Activated T-cell treated with anti-CD3 and anti-CD28 coated beads, Interleukin-2, amount 50 U/mL, for 72 hours (primary cell): ENCODE measurements around the gene SFXN3. TPM values are rescaled to one million over a fixed set of nuclear protein-coding genes. Genes with fewer than 3 reads are reported as not detected.
A peak's percentile ranks its signal among the peaks of the same experiment; 100 is the strongest.
"Not testable (repeated sequence)": the region's sequence is repeated elsewhere in the genome, so short reads cannot be mapped to it uniquely, and the experiment has no call there.

Experiments used
- ATAC-seq, 2 donors: fragments of 150-1000 bp; cut with Tn5 transposase; replicated peaks in 1 of 2; 2 replicates each; pipeline ENCODE4 v1.10.0; 2021; ENCODE audit warnings: moderate library complexity in 2 of 2, mild to moderate bottlenecking in 1 of 2
- DNase-seq, 2 donors: peaks; one replicate each; pipeline ENCODE4 v3.0.0; 2021 to 2022; ENCODE audit warnings: mixed read lengths in 1 of 2
- H3K27ac Mint-ChIP-seq: one replicate; pipeline ENCODE4 v1.8.0; 2022; ENCODE audit warnings: mild to moderate bottlenecking, moderate library complexity, mixed read lengths
- H3K27me3 Mint-ChIP-seq: one replicate; pipeline ENCODE4 v1.8.0; 2022; ENCODE audit warnings: low read depth, mixed read lengths
- H3K36me3 Mint-ChIP-seq, 2 donors: one replicate each; pipeline ENCODE4 v1.8.0; 2022; ENCODE audit warnings: mixed read lengths in 2 of 2, mild to moderate bottlenecking in 1 of 2; ENCODE audit not compliant: insufficient read depth in 2 of 2
- H3K4me1 Mint-ChIP-seq: one replicate; pipeline ENCODE4 v1.8.0; 2022; ENCODE audit warnings: low read depth, mixed read lengths
- H3K4me3 Mint-ChIP-seq, 2 donors: one replicate each; pipeline ENCODE4 v1.8.0; 2022; ENCODE audit warnings: mild to moderate bottlenecking in 2 of 2, mixed read lengths in 2 of 2, moderate library complexity in 2 of 2
- H3K9me3 Mint-ChIP-seq, 2 donors: one replicate each; pipeline ENCODE4 v1.8.0; 2022; ENCODE audit warnings: mixed read lengths in 2 of 2
- total RNA-seq, 2 donors: library from RNA; stranded (reverse); gene quantifications; one replicate each; pipeline ENCODE4 v1.2.3, GENCODE V29; 2022

SFXN3 gene
- total RNA-seq, 2 donors from 2014 or later: 23.5 to 24.2 TPM

- Mint-ChIP-seq H3K27ac (no peak overlapping the region), H3K4me3 (no peak overlapping the region), H3K36me3 (no peaks in the 10 kb centered on the region), H3K4me1 (peaks cover 18% of the 10 kb centered on the region), H3K9me3 (no peaks in the 10 kb centered on the region), H3K27me3 (peaks cover 7% of the 10 kb centered on the region)
- ATAC-seq (no peak), DNase-seq (no peak)
Observed at GRCh38 chr10:101028446-101029337, 2.3 kb upstream of the SFXN3 start.

- no peak for ATAC-seq
- no peaks in the 10 kb centered on the region for H3K9me3 Mint-ChIP-seq
- H3K4me1 Mint-ChIP-seq: peaks cover 18% of the 10 kb centered on the region
- no peaks in the 10 kb centered on the region for H3K36me3 Mint-ChIP-seq
- H3K4me3 Mint-ChIP-seq: no peak overlapping the region
- H3K27me3 Mint-ChIP-seq: peaks cover 7% of the 10 kb centered on the region
- DNase-seq: no peak
- no peak overlapping the region for H3K27ac Mint-ChIP-seq
Observed at GRCh38 chr10:101029520-101030295, 1.3 kb upstream of the SFXN3 start.

- H3K4me1 Mint-ChIP-seq: peaks cover 18% of the 10 kb centered on the region
- no peak overlapping the region for H3K27ac Mint-ChIP-seq
- ATAC-seq: no peak
- H3K4me3 Mint-ChIP-seq: peak overlapping the region; percentile 84 to 91
- DNase-seq: no peak
- H3K9me3 Mint-ChIP-seq: no peaks in the 10 kb centered on the region
- peaks cover 7% of the 10 kb centered on the region for H3K27me3 Mint-ChIP-seq
- no peaks in the 10 kb centered on the region for H3K36me3 Mint-ChIP-seq
Observed at GRCh38 chr10:101030496-101031127, 422 bp upstream of the SFXN3 start.

GRCh38 chr10:101031796-101032636 is 982 bp downstream of the SFXN3 start:
- Mint-ChIP-seq H3K9me3 (no peaks in the 10 kb centered on the region), H3K27ac (peak overlapping the region; percentile 38), H3K27me3 (peaks cover 7% of the 10 kb centered on the region), H3K36me3 (no peaks in the 10 kb centered on the region), H3K4me1 (peaks cover 18% of the 10 kb centered on the region), H3K4me3 (peak overlapping the region; percentile 84 to 91)
- ATAC-seq (peak; percentile 46 to 61), DNase-seq (peak; percentile 68 to 69)

GRCh38 chr10:101032637-101033224 is 1.7 kb downstream of the SFXN3 start:
- peak overlapping the region; percentile 3 for H3K27ac Mint-ChIP-seq
- ATAC-seq (peak; percentile 62 to 70), DNase-seq (peak; percentile 56 to 68)
- H3K36me3 Mint-ChIP-seq: no peaks in the 10 kb centered on the region
- H3K27me3 Mint-ChIP-seq: peaks cover 7% of the 10 kb centered on the region
- H3K9me3 Mint-ChIP-seq: no peaks in the 10 kb centered on the region
- peak overlapping the region; percentile 84 to 91 for H3K4me3 Mint-ChIP-seq
- peaks cover 18% of the 10 kb centered on the region for H3K4me1 Mint-ChIP-seq

GRCh38 chr10:101033276-101033675 is 2.2 kb downstream of the SFXN3 start:
- no peaks in the 10 kb centered on the region for H3K9me3 Mint-ChIP-seq
- H3K4me1 Mint-ChIP-seq: peaks cover 18% of the 10 kb centered on the region
- DNase-seq (no peak), ATAC-seq (no peak)
- no peaks in the 10 kb centered on the region for H3K36me3 Mint-ChIP-seq
- H3K27ac Mint-ChIP-seq: no peak overlapping the region
- H3K27me3 Mint-ChIP-seq: peaks cover 7% of the 10 kb centered on the region
- H3K4me3 Mint-ChIP-seq: peak overlapping the region; percentile 20 to 56

GRCh38 chr10:101034404-101034803 is 3.4 kb downstream of the SFXN3 start:
- not testable (repeated sequence) for DNase-seq, H3K9me3 Mint-ChIP-seq, H3K27me3 Mint-ChIP-seq, ATAC-seq, H3K27ac Mint-ChIP-seq, H3K4me3 Mint-ChIP-seq, H3K36me3 Mint-ChIP-seq
- H3K4me1 Mint-ChIP-seq: peaks cover 18% of the 10 kb centered on the region

- no peaks in the 10 kb centered on the region for H3K36me3 Mint-ChIP-seq
- no peak for DNase-seq
Observed at GRCh38 chr10:101035314-101035713, 4.3 kb downstream of the SFXN3 start.

GRCh38 chr10:101035916-101036702 is 5.1 kb downstream of the SFXN3 start:
- H3K9me3 Mint-ChIP-seq: no peaks in the 10 kb centered on the region
- peaks cover 18% of the 10 kb centered on the region for H3K4me1 Mint-ChIP-seq
- H3K4me3 Mint-ChIP-seq: no peak overlapping the region
- H3K27ac Mint-ChIP-seq: no peak overlapping the region
- ATAC-seq (no peak), DNase-seq (no peak)
- no peaks in the 10 kb centered on the region for H3K27me3 Mint-ChIP-seq
- no peaks in the 10 kb centered on the region for H3K36me3 Mint-ChIP-seq

More at GRCh38 chr10:101035314-101035713, 4.3 kb downstream of the SFXN3 start:
- Mint-ChIP-seq H3K27me3 (no peaks in the 10 kb centered on the region), H3K4me1 (peaks cover 18% of the 10 kb centered on the region), H3K27ac (no peak overlapping the region), H3K9me3 (no peaks in the 10 kb centered on the region), H3K4me3 (no peak overlapping the region)
- ATAC-seq: no peak

GRCh38 chr10:101036726-101037125 is 5.7 kb downstream of the SFXN3 start:
- ATAC-seq (no peak), DNase-seq (no peak)
- no peaks in the 10 kb centered on the region for H3K36me3 Mint-ChIP-seq
- peaks cover 15% of the 10 kb centered on the region for H3K4me1 Mint-ChIP-seq
- H3K9me3 Mint-ChIP-seq: no peaks in the 10 kb centered on the region
- no peaks in the 10 kb centered on the region for H3K27me3 Mint-ChIP-seq
- H3K27ac Mint-ChIP-seq: no peak overlapping the region
- H3K4me3 Mint-ChIP-seq: no peak overlapping the region

- no peak overlapping the region for H3K4me3 Mint-ChIP-seq
- DNase-seq: no peak
- no peak overlapping the region for H3K27ac Mint-ChIP-seq
Observed at GRCh38 chr10:101038484-101038883, 7.5 kb downstream of the SFXN3 start.

More at GRCh38 chr10:101038484-101038883, 7.5 kb downstream of the SFXN3 start:
- ATAC-seq: no peak
- Mint-ChIP-seq H3K27me3 (no peaks in the 10 kb centered on the region), H3K4me1 (peaks cover 19% of the 10 kb centered on the region), H3K9me3 (no peaks in the 10 kb centered on the region), H3K36me3 (no peaks in the 10 kb centered on the region)
